Endothelial cell of umbilical vein (primary cell): ENCODE measurements around the gene SAAL1. TPM values are rescaled to one million over a fixed set of nuclear protein-coding genes. Genes with fewer than 3 reads are reported as not detected.

Source experiments
- BruUV-seq: library from RNA; stranded (reverse); fragments of 400-500 nt; replicated peaks from 2 replicates; lab custom pipeline; 2021; lab: Mats Ljungman, UMichigan
- CTCF ChIA-PET: fragments of 300-600, 350-600 bp; sonication (Branson Sonifier 250); formaldehyde crosslinking; loops from one replicate; lab custom pipeline; 2021; ENCODE audit warnings: antibody characterized with exemption, inconsistent platforms; lab: Charles Lee
- POLR2A ChIA-PET: fragments of 300-600, 350-600 bp; sonication (Branson Sonifier 250); formaldehyde crosslinking; loops from one replicate; lab custom pipeline; 2021; ENCODE audit warnings: antibody characterized with exemption, inconsistent platforms; lab: Charles Lee
- DNase-seq: peaks from one replicate; pipeline ENCODE4 v3.0.0-alpha.2; 2011; ENCODE audit warnings: low read depth, low spot score
- FAIRE-seq: peaks from 2 replicates; lab custom pipeline; 2011; peaks lifted over from hg19 to GRCh38; lab: Jason Lieb, UNC
- H2AFZ ChIP-seq: 2 replicates; pipeline ENCODE4 v1.6.0; 2012; ENCODE audit warnings: low read depth, low read length, control low read depth, inconsistent platforms
- H3K27ac ChIP-seq: 2 replicates; pipeline ENCODE4 v1.5.1; 2011; ENCODE audit warnings: low read depth, mild to moderate bottlenecking, control low read depth, low read length, moderate library complexity; ENCODE audit not compliant: insufficient read depth
- H3K27me3 ChIP-seq, 2 experiments: 2 replicates each; pipeline versions ENCODE4 v1.6.0 to v1.6.1; 2011; ENCODE audit warnings: low read length in 2 of 2, mixed read lengths in 1 of 2; ENCODE audit not compliant: control insufficient read depth in 2 of 2, insufficient read depth in 2 of 2
- H3K36me3 ChIP-seq, 2 experiments: 2 replicates in 1 of 2; 3 replicates in 1 of 2; pipeline ENCODE4 v1.5.1; 2011; ENCODE audit warnings: low read length in 2 of 2, mild to moderate bottlenecking in 1 of 2, moderate library complexity in 1 of 2; ENCODE audit not compliant: control insufficient read depth in 2 of 2, insufficient read depth in 2 of 2; ENCODE audit errors: extremely low read depth in 1 of 2
- H3K4me1 ChIP-seq: 3 replicates; pipeline ENCODE4 v1.5.1; 2011; ENCODE audit warnings: mild to moderate bottlenecking, low read length; ENCODE audit not compliant: control insufficient read depth, insufficient read depth; ENCODE audit errors: extremely low read depth
- H3K4me2 ChIP-seq: 2 replicates; pipeline ENCODE4 v1.6.1; 2011; ENCODE audit warnings: low read length, control low read depth, mixed read lengths; ENCODE audit not compliant: insufficient read depth
- H3K4me3 ChIP-seq, 3 experiments: fragments of 200-600 bp in 1 of 3; sonication (generic), shearing (Covaris generic) in 1 of 3; replicated peaks in 1 of 3; 2 replicates each; pipeline ENCODE4 v1.5.1; 2011 to 2016; ENCODE audit warnings: control low read depth in 3 of 3, low read length in 3 of 3, mild to moderate bottlenecking in 2 of 3, inconsistent platforms in 1 of 3, low read depth in 1 of 3, moderate library complexity in 1 of 3; ENCODE audit not compliant: insufficient read depth in 1 of 3
- H3K79me2 ChIP-seq: 2 replicates; pipeline ENCODE4 v1.6.0; 2012; ENCODE audit warnings: low read length, inconsistent platforms; ENCODE audit not compliant: control insufficient read depth, insufficient read depth
- H3K9ac ChIP-seq: replicated peaks from 2 replicates; pipeline ENCODE3; 2011; ENCODE audit warnings: low read length, control low read depth; ENCODE audit not compliant: insufficient read depth; ENCODE audit errors: extremely low read depth
- H3K9me1 ChIP-seq: replicated peaks from 3 replicates; pipeline ENCODE4 v1.6.0; 2011; ENCODE audit warnings: mild to moderate bottlenecking, low read length; ENCODE audit not compliant: control insufficient read depth, insufficient read depth; ENCODE audit errors: extremely low read depth
- H3K9me3 ChIP-seq: replicated peaks from 2 replicates; pipeline ENCODE4 v1.5.1; 2012; ENCODE audit warnings: low read length, inconsistent platforms; ENCODE audit not compliant: control insufficient read depth, insufficient read depth
- H4K20me1 ChIP-seq: replicated peaks from 2 replicates; pipeline ENCODE3; 2011; ENCODE audit warnings: mild to moderate bottlenecking, low read length; ENCODE audit not compliant: control insufficient read depth, insufficient read depth; ENCODE audit errors: extremely low read depth
- GATA2 ChIP-seq: IDR thresholded peaks from 2 replicates; pipeline ENCODE4 v1.7.0; 2011; ENCODE audit warnings: low read depth, mild to moderate bottlenecking, moderate library complexity, mixed read lengths, low read length; ENCODE audit not compliant: insufficient read length, insufficient read depth
- JUN ChIP-seq: IDR thresholded peaks from 2 replicates; pipeline ENCODE4 v1.6.1; 2011; ENCODE audit warnings: borderline replicate concordance, low read depth; ENCODE audit not compliant: insufficient read length, insufficient read depth
- MAX ChIP-seq: IDR thresholded peaks from 2 replicates; pipeline ENCODE4 v1.6.1; 2011; ENCODE audit not compliant: insufficient read depth, insufficient read length
- MYC ChIP-seq: IDR thresholded peaks from one replicate; pipeline ENCODE4 v1.6.1; 2011; ENCODE audit warnings: mild to moderate bottlenecking, low read depth, low read length
- dilution Hi-C: fragments of 300-500 bp; cut with MboI; formaldehyde crosslinking; loops from one replicate; pipeline ENCODE4 v1.15.0; 2019; ENCODE audit warnings: low sequenced_read_pairs; ENCODE audit not compliant: extremely low pct_ligation_motif_present
- intact Hi-C: fragments of 100-400 bp; cut with micrococcal nuclease; formaldehyde crosslinking; loops from one replicate; pipeline ENCODE4 v1.10.0; 2022
- polyA plus RNA-seq, 4 experiments: library from polyadenylated mRNA; depleted of rRNA in 3 of 4; stranded (reverse) in 3 of 4; unstranded in 1 of 4; fragments of >200 nt; gene quantifications; 2 replicates each; pipeline versions ENCODE4 v1.2.1 to v1.2.3, GENCODE V29; 2011 to 2012; ENCODE audit warnings: missing spikeins in 1 of 4
- total RNA-seq: library from RNA; stranded (reverse); gene quantifications from 2 replicates; pipeline ENCODE4 v1.2.3, GENCODE V29; 2021

SAAL1 gene
- total and polyA plus RNA-seq, 2 donors (not counting 3 experiments of a cell fraction or from before 2014, with no cell fraction given): 9.5 to 22.1 TPM

- H3K27ac ChIP-seq: no peak overlapping the region
- H3K9me1 ChIP-seq: no peaks in the 10 kb centered on the region
- dilution Hi-C loops (no loop called here), intact Hi-C loops (no loop called here)
- H3K4me3 ChIP-seq: no peak overlapping the region
- TF ChIP-seq JUN: no peak
- no peaks in the 10 kb centered on the region for H3K4me1 ChIP-seq
- peaks cover 0 to 3% of the 10 kb centered on the region in 2 experiments for H3K27me3 ChIP-seq
- H3K79me2 ChIP-seq: no peaks in the 10 kb centered on the region
- H3K9ac ChIP-seq: no peak overlapping the region
- no peak for DNase-seq
- no peak overlapping the region for H3K4me2 ChIP-seq
- no peaks in the 10 kb centered on the region for H4K20me1 ChIP-seq
- ChIA-PET CTCF (no interaction called here), POLR2A (no interaction called here)
- H3K9me3 ChIP-seq: no peaks in the 10 kb centered on the region
- H2AFZ ChIP-seq: no peak overlapping the region
- H3K36me3 ChIP-seq: no peaks in the 10 kb centered on the region
- FAIRE-seq: no peak
- no TSS peak for BruUV-seq
These were observed 49.2 kb downstream of the SAAL1 start for GRCh38 chr11:18056561-18057181.

- TF ChIP-seq GATA2: no peak
- no peak for TF ChIP-seq MAX
- no peak for TF ChIP-seq MYC
- no TSS peak for BruUV-seq
- Histone ChIP-seq H3K4me3 (no peak overlapping the region), H3K4me2 (no peak overlapping the region), H3K9ac (no peak overlapping the region), H2AFZ (no peak overlapping the region), H3K4me1 (no peaks in the 10 kb centered on the region), H3K36me3 (no peaks in the 10 kb centered on the region), H3K9me3 (no peaks in the 10 kb centered on the region), H3K79me2 (no peaks in the 10 kb centered on the region), H3K9me1 (no peaks in the 10 kb centered on the region), H4K20me1 (no peaks in the 10 kb centered on the region), H3K27ac (no peak overlapping the region), H3K27me3 (peaks cover 0 to 6% of the 10 kb centered on the region in 2 experiments)
- FAIRE-seq (no peak), DNase-seq (no peak)
- ChIA-PET CTCF (no interaction called here), POLR2A (no interaction called here)
- dilution Hi-C loops (no loop called here), intact Hi-C loops (no loop called here)
These were observed 51.3 kb downstream of the SAAL1 start for GRCh38 chr11:18054511-18055103.
